Fibroblast of peridontal ligament (primary cell): Measurements from ENCODE around the gene MLLT6.

ENCODE experiments used
- DNase-seq: peaks from one replicate; pipeline ENCODE4 v3.0.0-alpha.2; 2010; ENCODE audit errors: extremely low read depth

MLLT6 gene

DNA sequence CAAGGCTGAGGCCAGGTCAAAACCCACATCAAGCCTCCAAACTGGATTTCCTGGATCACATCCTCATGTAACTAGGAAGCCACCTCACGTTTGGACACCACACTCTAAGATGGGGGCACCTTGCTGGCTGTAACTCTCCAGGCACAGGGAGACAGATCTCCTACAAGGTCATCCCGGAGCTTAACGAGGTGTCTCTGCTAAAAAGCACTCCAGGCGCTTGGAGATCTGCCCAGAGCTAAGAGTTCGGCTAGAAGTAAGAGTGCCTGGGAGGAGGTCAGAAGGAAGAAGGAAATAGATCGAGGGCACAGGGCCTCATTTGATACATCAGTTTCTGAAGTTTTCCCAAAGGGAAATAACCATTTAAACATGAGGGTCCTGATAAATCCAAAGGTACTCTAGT lies 63.3 kb downstream of the MLLT6 start:
- no peak for DNase-seq

GRCh38 chr17:38773258-38773657 lies 68.2 kb downstream of the MLLT6 start:
- DNase-seq: no peak

DNA sequence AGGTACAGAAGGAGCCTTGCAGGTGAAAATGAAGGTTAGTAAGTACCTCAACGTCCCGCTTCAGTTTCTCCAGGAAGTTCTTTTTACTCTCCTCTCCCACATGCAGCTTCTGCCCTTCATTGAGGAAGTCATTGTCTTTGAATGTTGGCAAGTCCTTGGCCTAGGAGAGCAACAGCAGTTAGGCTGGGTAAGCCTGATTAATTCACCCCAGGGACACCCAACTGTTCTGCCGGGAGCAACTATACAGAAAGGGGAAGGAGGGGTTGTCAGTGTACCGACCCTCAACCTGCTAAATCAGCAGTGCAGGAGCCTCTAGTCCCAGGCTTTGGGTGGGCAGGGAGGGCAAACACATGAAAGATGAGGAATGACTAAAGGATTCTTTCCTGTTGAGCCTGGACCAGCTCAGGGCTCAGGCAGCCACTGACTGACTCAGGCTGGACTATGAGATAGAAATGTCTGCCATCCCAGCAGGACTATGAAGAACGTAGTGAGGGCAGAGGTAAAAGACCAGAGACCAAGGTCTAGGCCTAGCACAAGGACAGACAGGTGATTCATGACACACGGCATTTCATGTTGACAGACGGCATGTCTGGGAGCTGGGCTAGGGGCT lies 72.7 kb downstream of the MLLT6 start:
- DNase-seq: no peak
